PFSK-1 (cell line): Measurements from ENCODE around the gene ECD.

ENCODE experiments used
- FOXP2 ChIP-seq: optimal IDR thresholded peaks from 2 replicates; pipeline ENCODE3; 2011; ENCODE audit warnings: borderline replicate concordance, control low read depth, inconsistent platforms; ENCODE audit not compliant: insufficient read depth; ENCODE audit errors: extremely low read length, extremely low read depth
- POLR2AphosphoS5 ChIP-seq: IDR thresholded peaks from 2 replicates; pipeline ENCODE4 v1.6.1; 2012; ENCODE audit warnings: low read depth, mild to moderate bottlenecking, control low read depth, low read length, moderate library complexity
- REST ChIP-seq, 2 experiments: IDR thresholded peaks; 2 replicates each; pipeline versions ENCODE4 v1.6.1 to v1.8.0; 2011 to 2012; ENCODE audit warnings: low read depth in 2 of 2, low read length in 2 of 2, control low read depth in 1 of 2, inconsistent platforms in 1 of 2, mild to moderate bottlenecking in 1 of 2, moderate library complexity in 1 of 2; ENCODE audit not compliant: insufficient read depth in 1 of 2
- SIN3A ChIP-seq: IDR thresholded peaks from 2 replicates; pipeline ENCODE4 v1.6.1; 2012; ENCODE audit warnings: mild to moderate bottlenecking, low read length, moderate library complexity, borderline replicate concordance; ENCODE audit not compliant: insufficient read depth
- TAF1 ChIP-seq: IDR thresholded peaks from 2 replicates; pipeline ENCODE4 v1.6.1; 2012; ENCODE audit warnings: low read length, control low read depth, borderline replicate concordance; ENCODE audit not compliant: insufficient read depth

ECD gene

DNA sequence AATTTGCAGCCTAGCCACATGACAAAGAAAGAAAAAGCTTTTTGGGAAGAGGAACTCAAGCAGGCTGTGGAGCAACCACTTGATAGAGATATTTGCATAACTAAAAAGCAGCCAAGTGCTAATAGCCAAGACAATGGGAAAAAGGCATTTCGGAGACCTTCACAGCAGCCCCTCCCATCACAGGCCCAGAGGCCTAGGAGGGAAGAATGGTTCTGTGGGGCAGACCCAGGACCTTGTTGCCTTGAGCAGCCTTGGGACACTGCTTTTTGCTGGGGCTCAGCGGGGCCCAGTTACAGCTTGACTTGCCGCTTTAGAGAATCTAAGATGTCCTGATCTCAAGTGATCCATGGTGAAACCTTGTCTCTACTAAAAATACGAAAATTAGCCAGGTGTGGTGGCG lies 38.6 kb upstream of the ECD start:
- TF ChIP-seq FOXP2 (no peak), TAF1 (no peak), POLR2AphosphoS5 (no peak), REST (IDR thresholded peaks at IDR 0.05; ENCODE audit: insufficient read depth in 1 of 2, low read depth in 2 of 2, low read length in 2 of 2) (no peak), SIN3A (no peak)

DNA sequence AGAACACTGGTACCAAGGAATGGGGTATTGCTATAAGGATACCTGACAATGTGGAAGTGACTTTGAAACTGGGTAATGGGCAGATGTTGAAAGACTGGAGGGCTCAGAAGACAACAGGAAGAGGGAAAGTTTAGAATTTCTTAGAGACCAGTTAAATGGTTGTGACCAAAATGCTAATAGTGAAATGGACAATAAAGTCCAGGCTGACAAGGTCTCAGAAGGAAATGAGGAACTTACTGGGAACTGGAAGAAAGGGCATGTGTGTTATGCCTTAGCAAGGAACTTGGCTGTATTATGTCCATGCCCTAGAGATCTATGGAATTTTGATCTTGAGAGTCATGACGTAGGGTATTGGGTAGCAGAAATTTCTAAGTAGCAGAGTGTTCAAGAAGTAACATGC lies 38.1 kb upstream of the ECD start:
- TF ChIP-seq REST (IDR thresholded peaks at IDR 0.05; ENCODE audit: insufficient read depth in 1 of 2, low read depth in 2 of 2, low read length in 2 of 2) (no peak), POLR2AphosphoS5 (no peak), FOXP2 (no peak), TAF1 (no peak), SIN3A (no peak)

GRCh38 chr10:73205081-73205480 lies 37.3 kb upstream of the ECD start:
- TF ChIP-seq POLR2AphosphoS5 (no peak), SIN3A (no peak), TAF1 (no peak), REST (IDR thresholded peaks at IDR 0.05; ENCODE audit: insufficient read depth in 1 of 2, low read depth in 2 of 2, low read length in 2 of 2) (no peak), FOXP2 (no peak)

GRCh38 chr10:73190188-73190587 lies 22.4 kb upstream of the ECD start:
- TF ChIP-seq REST (IDR thresholded peaks at IDR 0.05; ENCODE audit: insufficient read depth in 1 of 2, low read depth in 2 of 2, low read length in 2 of 2) = no peak
- no peak for TF ChIP-seq POLR2AphosphoS5
- no peak for TF ChIP-seq SIN3A
- no peak for TF ChIP-seq TAF1
- no peak for TF ChIP-seq FOXP2

- TF ChIP-seq FOXP2 = no peak
- TF ChIP-seq REST (IDR thresholded peaks at IDR 0.05; ENCODE audit: insufficient read depth in 1 of 2, low read depth in 2 of 2, low read length in 2 of 2) = no peak
Observed at GRCh38 chr10:73186266-73186665, 18.5 kb upstream of the ECD start.
